ENCODE results near the gene TMTC4. TPM values are rescaled to one million over a fixed set of nuclear protein-coding genes. Genes with fewer than 3 reads are reported as not detected.

The TMTC4 gene
- total RNA-seq, 1 experiment from 2014 or later: 28.1 TPM

DNA sequence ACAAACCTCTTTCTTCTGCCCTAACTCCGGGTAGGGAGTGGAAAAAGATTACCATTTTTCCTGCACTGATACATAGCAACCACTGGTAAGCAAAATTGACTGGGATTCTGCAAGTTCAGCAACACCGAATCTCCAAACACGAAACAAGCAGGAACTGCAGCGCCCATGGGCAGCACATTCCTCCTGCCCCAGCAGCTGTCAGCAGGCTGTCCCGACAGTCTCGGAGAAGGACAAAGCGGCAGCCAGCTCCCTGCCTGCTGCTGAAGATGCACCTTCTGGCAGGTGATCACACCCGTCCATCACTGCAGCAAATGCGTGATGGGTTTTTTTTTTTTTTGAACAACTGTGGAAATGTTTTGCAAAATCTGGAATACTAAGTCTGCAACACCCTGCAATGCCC is 6.7 kb downstream of the TMTC4 start:
- Histone ChIP-seq H3T11ph (ENCODE audit: low read length) (no peak overlapping the region), H3K4me1 (ENCODE audit: insufficient read depth, low read length) (no peaks in the 10 kb centered on the region), H2AK5ac (ENCODE audit: insufficient read length, low read length) (no peak overlapping the region), H3K4me2 (ENCODE audit: insufficient read depth, insufficient read length, low read length) (no peak overlapping the region), H4K20me1 (ENCODE audit: control insufficient read depth, insufficient read depth, insufficient read length) (no peaks in the 10 kb centered on the region), H3K14ac (ENCODE audit: insufficient read depth, low read length) (no peak overlapping the region), H2BK15ac (ENCODE audit: low read depth, low read length) (no peak overlapping the region), H4K5ac (ENCODE audit: insufficient read length, low read depth, low read length) (no peak overlapping the region), H3K56ac (ENCODE audit: insufficient read length, low read depth, low read length) (no peak overlapping the region), H3K9ac (ENCODE audit: extremely low read depth, insufficient read length, low read length) (no peak overlapping the region), H3K27ac (ENCODE audit: insufficient read length, low read depth, low read length) (no peak overlapping the region), H3K27me3 (ENCODE audit: insufficient read depth, low read length) (no peaks in the 10 kb centered on the region), H3K18ac (ENCODE audit: insufficient read length, low read depth, low read length) (no peak overlapping the region), H2AFZ (ENCODE audit: low read length) (no peak overlapping the region), H3K79me1 (ENCODE audit: insufficient read depth, low read depth, low read length, poor library complexity, severe bottlenecking) (no peaks in the 10 kb centered on the region), H2BK20ac (ENCODE audit: low read depth, low read length, poor library complexity, severe bottlenecking) (no peak overlapping the region), H3K23me2 (ENCODE audit: insufficient read length, low read depth, low read length, poor library complexity, severe bottlenecking) (no peaks in the 10 kb centered on the region), H3K23ac (ENCODE audit: insufficient read length, low read depth, low read length) (no peak overlapping the region), H4K91ac (ENCODE audit: insufficient read length, low read depth, low read length) (no peak overlapping the region), H3K9me3 (ENCODE audit: control insufficient read depth, low read depth, low read length) (no peaks in the 10 kb centered on the region), H2BK12ac (ENCODE audit: insufficient read length, low read depth, low read length) (no peak overlapping the region), H4K8ac (replicated peaks; ENCODE audit: insufficient read length, low read depth, low read length) (no peak overlapping the region), H2BK120ac (ENCODE audit: low read depth, low read length, poor library complexity, severe bottlenecking) (no peak overlapping the region), H3K4ac (ENCODE audit: low read depth, low read length) (no peak overlapping the region), H2BK5ac (ENCODE audit: insufficient read length, low read length) (no peak overlapping the region), H3K79me2 (ENCODE audit: insufficient read depth, low read length) (no peaks in the 10 kb centered on the region; the same call in 1 of the 2 replicates)
- no peak overlapping the region for H3K27ac Mint-ChIP-seq
- peaks cover 46 to 65% (median 62%) of the 10 kb centered on the region in 3 experiments; a peak in 6 of 7 replicates for H3K36me3 Mint-ChIP-seq (ENCODE audit: insufficient read depth in 1 of 3, low read depth in 3 of 3)
- peaks cover 3 to 5% of the 10 kb centered on the region in 2 experiments; a peak in 3 of 4 replicates for H3K4me1 Mint-ChIP-seq
- H3K27me3 Mint-ChIP-seq (ENCODE audit: low read depth): no peaks in the 10 kb centered on the region
- H3K9me3 Mint-ChIP-seq: no peaks in the 10 kb centered on the region
- no peak overlapping the region for H3K4me3 Mint-ChIP-seq
- TF ChIP-seq, protein P1, sequence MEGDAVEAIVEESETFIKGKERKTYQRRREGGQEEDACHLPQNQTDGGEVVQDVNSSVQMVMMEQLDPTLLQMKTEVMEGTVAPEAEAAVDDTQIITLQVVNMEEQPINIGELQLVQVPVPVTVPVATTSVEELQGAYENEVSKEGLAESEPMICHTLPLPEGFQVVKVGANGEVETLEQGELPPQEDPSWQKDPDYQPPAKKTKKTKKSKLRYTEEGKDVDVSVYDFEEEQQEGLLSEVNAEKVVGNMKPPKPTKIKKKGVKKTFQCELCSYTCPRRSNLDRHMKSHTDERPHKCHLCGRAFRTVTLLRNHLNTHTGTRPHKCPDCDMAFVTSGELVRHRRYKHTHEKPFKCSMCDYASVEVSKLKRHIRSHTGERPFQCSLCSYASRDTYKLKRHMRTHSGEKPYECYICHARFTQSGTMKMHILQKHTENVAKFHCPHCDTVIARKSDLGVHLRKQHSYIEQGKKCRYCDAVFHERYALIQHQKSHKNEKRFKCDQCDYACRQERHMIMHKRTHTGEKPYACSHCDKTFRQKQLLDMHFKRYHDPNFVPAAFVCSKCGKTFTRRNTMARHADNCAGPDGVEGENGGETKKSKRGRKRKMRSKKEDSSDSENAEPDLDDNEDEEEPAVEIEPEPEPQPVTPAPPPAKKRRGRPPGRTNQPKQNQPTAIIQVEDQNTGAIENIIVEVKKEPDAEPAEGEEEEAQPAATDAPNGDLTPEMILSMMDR (conservative IDR thresholded peaks at IDR 0.05): no peak
- WGBS (ENCODE audit: extremely low coverage, insufficient read length, low lambda C conversion rate): no CpG with 5 or more reads among the region's 9 CpGs
- no peak for DNase-seq
